ENCODE data around the gene TMX1.

TMX1 gene

DNA sequence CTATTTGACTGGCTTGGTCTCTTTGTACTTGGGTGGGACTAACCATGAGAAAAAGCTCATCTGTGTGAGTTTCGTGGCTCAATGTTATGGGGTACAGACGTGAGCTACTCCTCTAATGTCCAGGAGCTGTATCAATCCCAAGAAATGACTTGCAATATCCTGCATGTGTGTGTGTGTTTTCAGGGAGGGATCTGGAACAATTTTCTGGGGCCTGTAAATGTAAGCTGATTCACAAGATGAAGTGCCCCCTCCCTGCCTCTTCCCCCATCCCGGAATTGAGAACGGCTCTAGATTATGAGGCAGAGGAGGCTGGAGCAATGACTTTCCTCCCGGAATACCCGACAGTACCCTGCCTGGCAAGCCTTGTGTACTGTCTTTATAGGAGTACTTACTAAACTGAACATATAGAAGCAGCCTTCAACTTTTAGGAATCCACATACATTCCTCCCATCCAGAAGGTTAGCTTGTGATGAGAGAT is 53.9 kb downstream of the TMX1 start:
- no peak for DNase-seq

DNA sequence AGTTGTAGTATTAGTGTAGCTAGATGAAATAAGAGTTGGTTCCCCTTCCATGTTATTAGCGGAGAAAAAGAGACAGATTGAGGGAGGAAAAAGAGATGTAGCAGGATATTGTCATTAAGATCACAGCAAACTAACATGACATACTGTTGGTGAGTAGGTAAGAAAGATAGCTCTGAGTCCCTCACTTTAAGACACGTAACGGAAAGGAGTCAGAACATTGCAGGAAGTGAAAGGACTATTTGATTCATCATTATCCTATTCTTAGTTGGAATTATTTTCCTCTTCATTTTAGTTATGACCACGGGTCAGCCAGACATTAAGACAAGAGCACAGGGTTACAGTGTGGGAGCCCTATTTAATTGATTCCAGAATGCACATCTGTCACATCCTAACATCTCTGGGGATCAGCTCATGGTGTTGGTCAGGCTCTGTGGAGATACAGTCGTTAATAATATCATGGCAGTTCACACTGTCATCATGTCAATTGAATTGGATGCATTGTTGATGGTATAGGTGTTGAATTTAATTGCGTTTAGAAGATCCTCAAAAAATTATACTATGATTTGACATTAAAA is 55.0 kb downstream of the TMX1 start:
- DNase-seq, result no peak

DNA sequence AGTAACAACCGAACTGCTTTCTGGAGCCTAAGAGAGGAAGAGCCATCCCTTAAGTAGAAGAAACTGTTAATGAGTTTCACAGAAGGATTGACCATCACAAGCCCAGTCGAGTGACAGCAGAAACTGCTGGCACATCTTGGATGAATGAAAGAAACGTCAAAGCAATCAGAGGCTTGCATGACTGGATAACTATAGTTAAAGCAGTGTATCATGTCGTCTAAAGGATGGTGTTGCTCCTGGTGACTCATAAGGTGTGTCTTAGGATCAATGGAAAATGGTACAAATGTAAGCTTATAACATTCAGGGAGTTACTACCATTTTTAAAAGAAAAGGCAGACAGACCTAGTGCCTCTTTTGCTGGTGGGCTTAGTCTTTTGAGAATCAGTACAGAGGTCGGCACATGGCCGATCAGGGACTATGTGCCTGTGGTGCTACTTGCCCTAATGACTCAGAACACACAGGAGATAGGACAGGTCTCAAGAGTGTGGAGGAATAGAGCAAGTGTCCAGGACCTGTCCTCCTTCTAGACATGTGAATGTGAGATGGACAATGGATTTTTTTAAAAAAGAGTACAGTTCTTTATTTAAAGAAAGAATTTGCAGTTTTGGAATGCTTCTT is 55.7 kb downstream of the TMX1 start:
- DNase-seq, result no peak

DNA sequence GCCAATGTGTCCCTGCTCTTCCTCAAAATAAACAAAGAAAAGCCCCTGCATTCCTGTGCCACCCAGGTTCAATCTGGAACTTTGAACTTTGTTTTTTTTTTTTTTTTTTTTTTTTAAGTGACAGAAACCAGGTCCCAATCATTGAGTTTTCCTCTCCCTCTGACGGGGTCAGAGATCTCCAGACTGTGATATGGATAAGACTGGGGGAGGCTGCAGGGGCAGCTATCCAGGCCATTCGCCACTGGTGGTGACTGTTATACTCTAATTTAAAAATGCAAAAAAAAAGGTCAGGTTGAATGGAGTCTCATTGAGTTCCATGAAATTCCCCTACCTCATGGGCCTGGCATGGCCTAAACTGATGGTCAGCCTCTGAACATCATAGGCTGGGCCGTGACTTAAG is 57.0 kb downstream of the TMX1 start:
- no peak for DNase-seq

DNA sequence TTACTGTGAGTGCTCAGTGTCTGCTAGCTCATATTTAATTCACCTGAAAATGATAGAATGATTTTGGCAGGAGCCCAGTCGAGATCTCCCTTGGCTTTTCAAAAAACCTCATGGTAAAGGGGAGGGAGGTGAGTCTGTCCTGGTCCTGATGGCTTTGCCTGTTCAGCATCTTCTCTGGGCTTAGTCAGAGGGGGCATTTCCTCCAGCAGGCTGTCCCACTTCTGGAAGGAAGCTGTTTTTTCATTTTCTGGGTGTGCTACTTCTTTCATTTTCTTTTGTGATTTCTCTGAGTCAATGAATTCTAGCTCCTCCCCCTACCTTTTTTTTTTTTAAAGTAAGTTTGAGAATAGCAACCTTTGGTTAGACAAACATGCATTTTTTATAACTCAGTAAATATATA is 58.8 kb downstream of the TMX1 start:
- no peak for DNase-seq

DNA sequence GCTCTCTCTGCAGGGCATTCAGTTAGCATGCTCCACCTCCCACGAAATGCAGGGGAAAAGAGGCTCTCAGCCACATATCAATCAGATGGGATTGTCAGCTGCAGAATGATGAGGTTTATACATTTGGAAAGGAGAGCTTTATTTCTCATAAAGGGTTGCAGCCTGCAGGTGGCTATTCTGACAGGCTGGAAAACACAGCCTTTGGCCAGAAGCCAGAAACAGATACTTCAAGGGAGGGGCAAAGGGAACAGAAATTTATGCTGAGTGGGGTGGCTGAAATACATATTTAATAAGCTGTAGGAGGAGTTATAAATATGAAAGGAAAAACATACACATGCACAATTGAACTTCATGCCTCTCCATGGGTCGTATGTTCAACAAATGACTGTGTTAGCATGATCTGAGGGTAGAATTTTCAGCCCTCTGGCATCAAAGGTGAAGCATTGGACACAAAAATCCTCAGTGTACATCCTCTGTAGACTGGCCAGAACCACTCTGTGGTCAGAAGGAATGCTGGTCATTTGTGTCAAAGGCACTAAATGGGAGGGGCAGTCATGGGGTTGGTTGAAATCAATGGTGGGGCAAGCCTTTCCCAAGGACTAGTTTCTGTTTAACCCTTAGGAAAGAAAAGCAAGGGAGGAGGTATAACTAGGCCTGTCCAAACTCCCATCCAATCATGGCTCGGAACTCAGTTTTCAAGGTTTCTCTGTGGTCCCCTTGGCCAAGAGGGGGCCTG is 62.4 kb downstream of the TMX1 start:
- no peak for DNase-seq

DNA sequence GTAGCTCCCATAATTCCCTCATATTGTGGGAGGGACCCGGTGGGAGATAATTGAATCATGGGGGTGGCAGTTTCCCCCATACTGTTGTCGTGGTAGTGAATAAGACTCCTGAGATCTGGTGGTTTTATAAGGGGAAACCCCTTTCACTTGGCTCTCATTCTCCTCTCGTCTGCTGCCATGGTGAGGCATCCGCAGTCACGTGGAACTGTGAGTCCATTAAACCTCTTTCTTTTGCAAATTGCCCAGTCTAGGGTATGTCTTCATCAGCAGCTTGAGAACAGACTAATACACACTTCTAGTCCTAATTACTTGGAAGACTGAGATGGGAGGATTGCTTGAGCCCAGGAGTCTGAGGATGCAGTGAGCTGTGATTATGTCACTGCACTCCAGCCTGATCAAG is 64.4 kb downstream of the TMX1 start:
- no peak for DNase-seq

DNA sequence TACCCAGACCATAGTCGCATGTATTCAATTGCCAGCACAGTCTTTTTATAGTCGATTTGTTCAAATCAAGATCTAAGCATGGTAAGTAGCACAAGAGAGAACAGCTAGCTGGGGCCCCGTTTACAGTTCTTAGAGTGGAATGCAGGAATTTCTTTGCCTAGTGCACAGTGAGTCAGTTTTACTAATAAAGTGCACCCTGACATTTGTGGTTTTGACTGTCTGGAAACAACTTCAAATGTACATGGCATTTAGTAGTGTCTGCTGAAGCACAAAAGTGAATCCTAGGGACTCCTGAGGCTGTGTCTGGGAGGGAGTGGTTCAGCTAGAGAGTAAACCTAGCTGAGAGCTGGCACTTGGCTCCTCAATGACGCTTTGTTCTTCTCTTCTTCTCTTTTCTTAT is 64.9 kb downstream of the TMX1 start:
- DNase-seq, result no peak

DNA sequence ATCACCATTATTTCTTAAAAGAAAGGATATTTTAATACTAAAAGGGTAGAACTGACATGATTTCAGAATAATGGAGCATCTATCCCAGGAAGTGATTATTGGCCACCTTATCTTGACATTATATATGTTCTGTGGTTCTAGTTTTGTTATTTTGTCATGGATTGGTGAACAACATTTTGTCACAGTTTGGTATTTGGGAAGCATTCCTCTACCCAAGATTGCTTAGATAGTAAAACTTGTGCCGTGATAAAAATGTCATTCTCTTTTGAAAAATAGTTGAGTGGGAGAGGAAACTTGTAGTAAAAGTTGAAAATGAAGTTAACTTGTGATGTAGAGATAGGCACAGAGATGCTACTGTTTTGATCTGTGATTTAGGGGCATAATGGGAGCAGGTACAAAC is 65.7 kb downstream of the TMX1 start:
- DNase-seq, result no peak
